H1 (cell line): ENCODE results near the gene CLCN3. TPM values are rescaled to one million over a fixed set of nuclear protein-coding genes. Genes with fewer than 3 reads are reported as not detected.

Experiments used
- CTCF ChIA-PET: fragments of 300-600 bp; sonication (Branson Sonifier 250); formaldehyde crosslinking; loops from one replicate; lab custom pipeline; 2021; ENCODE audit not compliant: partially characterized antibody; lab: Charles Lee
- POLR2A ChIA-PET: fragments of 300-600 bp; sonication (Branson Sonifier 250); formaldehyde crosslinking; loops from one replicate; lab custom pipeline; 2021; ENCODE audit warnings: inconsistent platforms; ENCODE audit not compliant: partially characterized antibody; lab: Charles Lee
- DNase-seq, 2 experiments: peaks; one replicate each; pipeline versions ENCODE4 v3.0.0 to v3.0.0-alpha.2; 2010 to 2022; ENCODE audit warnings: low spot score in 2 of 2, low read depth in 1 of 2, mixed read lengths in 1 of 2
- FAIRE-seq: peaks from 2 replicates; lab custom pipeline; 2011; peaks lifted over from hg19 to GRCh38; lab: Jason Lieb, UNC
- H2AFZ ChIP-seq: 2 replicates; pipeline ENCODE4 v1.8.1; 2012; ENCODE audit warnings: low read length, inconsistent platforms
- H2AK5ac ChIP-seq: 2 replicates; pipeline ENCODE4 v1.6.1; 2013; ENCODE audit warnings: low read depth, low read length
- H2BK120ac ChIP-seq: replicated peaks from 2 replicates; pipeline ENCODE3; 2013; ENCODE audit warnings: low read depth, low read length, inconsistent platforms
- H2BK12ac ChIP-seq: 2 replicates; pipeline ENCODE4 v1.6.1; 2013; ENCODE audit warnings: low read depth, low read length
- H2BK15ac ChIP-seq: 2 replicates; pipeline ENCODE4 v1.6.1; 2013; ENCODE audit warnings: low read length
- H2BK20ac ChIP-seq: 2 replicates; pipeline ENCODE4 v1.6.1; 2013; ENCODE audit warnings: low read length
- H2BK5ac ChIP-seq: 2 replicates; pipeline ENCODE4 v1.6.1; 2013; ENCODE audit warnings: low read depth, low read length
- H3K14ac ChIP-seq: 2 replicates; pipeline ENCODE4 v1.6.1; 2013; ENCODE audit warnings: inconsistent platforms; ENCODE audit not compliant: insufficient read length
- H3K18ac ChIP-seq: 2 replicates; pipeline ENCODE4 v1.6.1; 2013; ENCODE audit warnings: low read length; ENCODE audit errors: extremely low read depth
- H3K23ac ChIP-seq: 2 replicates; pipeline ENCODE4 v1.6.1; 2013; ENCODE audit warnings: inconsistent platforms; ENCODE audit not compliant: insufficient read length
- H3K23me2 ChIP-seq: 2 replicates; pipeline ENCODE4 v1.6.1; 2013; ENCODE audit warnings: low read depth, low read length
- H3K27ac ChIP-seq: 2 replicates; pipeline ENCODE4 v1.6.1; 2011; ENCODE audit warnings: low read depth, low read length, inconsistent platforms
- H3K27me3 ChIP-seq, 4 experiments: replicated peaks in 1 of 4; 1 replicate in 1 of 4; 2 replicates in 3 of 4; pipeline versions ENCODE4 v1.6.1 to v1.8.1; 2011 to 2013; ENCODE audit warnings: low read length in 3 of 4, mild to moderate bottlenecking in 3 of 4, inconsistent platforms in 2 of 4, mixed read lengths in 2 of 4, moderate library complexity in 1 of 4; ENCODE audit not compliant: control insufficient read depth in 3 of 4, insufficient read depth in 3 of 4; ENCODE audit errors: extremely low read depth in 1 of 4
- H3K36me3 ChIP-seq, 4 experiments: 2 replicates each; pipeline versions ENCODE4 v1.6.1 to v1.8.1; 2011 to 2013; ENCODE audit warnings: mild to moderate bottlenecking in 4 of 4, low read length in 3 of 4, moderate library complexity in 2 of 4, control low read depth in 1 of 4, inconsistent platforms in 1 of 4; ENCODE audit not compliant: insufficient read depth in 4 of 4, control insufficient read depth in 2 of 4
- H3K4ac ChIP-seq: replicated peaks from 2 replicates; pipeline ENCODE3; 2013; ENCODE audit warnings: low read length, low read depth, mixed read lengths, inconsistent platforms; ENCODE audit not compliant: insufficient read length
- H3K4me1 ChIP-seq, 4 experiments: replicated peaks in 1 of 4; 1 replicate in 1 of 4; 2 replicates in 3 of 4; pipeline versions ENCODE4 v1.6.1 to v1.8.1; 2011 to 2013; ENCODE audit warnings: low read length in 3 of 4, inconsistent platforms in 2 of 4, mixed read lengths in 1 of 4; ENCODE audit not compliant: insufficient read depth in 4 of 4, control insufficient read depth in 3 of 4
- H3K4me2 ChIP-seq, 2 experiments: 2 replicates each; pipeline versions ENCODE4 v1.6.1 to v1.8.1; 2011 to 2013; ENCODE audit warnings: low read depth in 2 of 2, low read length in 2 of 2, control low read depth in 1 of 2, inconsistent platforms in 1 of 2, mild to moderate bottlenecking in 1 of 2; ENCODE audit not compliant: insufficient read depth in 1 of 2
- H3K4me3 ChIP-seq, 4 experiments: fragments of 200-600, 300-600 bp in 1 of 4; sonication (generic), shearing (Covaris generic), sonication (Bioruptor Twin) in 1 of 4; 2 replicates each; pipeline versions ENCODE4 v1.5.1 to v1.8.1; 2011 to 2016; ENCODE audit warnings: low read length in 4 of 4, low read depth in 3 of 4, control low read depth in 2 of 4, inconsistent platforms in 2 of 4, mild to moderate bottlenecking in 2 of 4, mixed read lengths in 1 of 4, moderate library complexity in 1 of 4; ENCODE audit not compliant: insufficient read depth in 2 of 4; ENCODE audit errors: extremely low read depth in 1 of 4
- H3K56ac ChIP-seq: replicated peaks from 2 replicates; pipeline ENCODE3; 2013; ENCODE audit warnings: low read depth, mild to moderate bottlenecking, mixed read lengths, low read length, inconsistent platforms; ENCODE audit not compliant: insufficient read length
- H3K79me1 ChIP-seq: 2 replicates; pipeline ENCODE4 v1.6.1; 2013; ENCODE audit warnings: low read depth, low read length, control low read depth
- H3K79me2 ChIP-seq, 2 experiments: 2 replicates each; pipeline versions ENCODE4 v1.6.1 to v1.8.1; 2012 to 2013; ENCODE audit warnings: low read length in 2 of 2, mild to moderate bottlenecking in 2 of 2, inconsistent platforms in 1 of 2; ENCODE audit not compliant: insufficient read depth in 2 of 2, control insufficient read depth in 1 of 2
- H3K9ac ChIP-seq, 4 experiments: replicated peaks in 1 of 4; 1 replicate in 1 of 4; 2 replicates in 3 of 4; pipeline versions ENCODE4 v1.6.1 to v1.8.1; 2011 to 2013; ENCODE audit warnings: low read depth in 3 of 4, low read length in 3 of 4, control low read depth in 2 of 4, mild to moderate bottlenecking in 2 of 4, moderate library complexity in 2 of 4, inconsistent platforms in 1 of 4; ENCODE audit errors: extremely low read depth in 1 of 4
- H3K9me3 ChIP-seq, 2 experiments: 2 replicates each; pipeline versions ENCODE4 v1.6.1 to v1.8.1; 2012 to 2013; ENCODE audit warnings: mild to moderate bottlenecking in 2 of 2, moderate library complexity in 2 of 2, control low read depth in 1 of 2, inconsistent platforms in 1 of 2, low read depth in 1 of 2, low read length in 1 of 2, mixed read lengths in 1 of 2; ENCODE audit not compliant: insufficient read depth in 2 of 2
- H4K20me1 ChIP-seq, 2 experiments: replicated peaks in 1 of 2; 2 replicates each; pipeline versions ENCODE3 to v1.8.1; 2011 to 2013; ENCODE audit warnings: inconsistent platforms in 2 of 2, low read length in 2 of 2, mild to moderate bottlenecking in 1 of 2; ENCODE audit not compliant: insufficient read depth in 2 of 2, control insufficient read depth in 1 of 2
- H4K5ac ChIP-seq: 2 replicates; pipeline ENCODE4 v1.6.1; 2013; ENCODE audit warnings: low read length, low read depth, mixed read lengths, inconsistent platforms; ENCODE audit not compliant: insufficient read length
- H4K8ac ChIP-seq: 2 replicates; pipeline ENCODE4 v1.8.0; 2013; ENCODE audit warnings: mild to moderate bottlenecking, moderate library complexity, low read length, inconsistent platforms; ENCODE audit not compliant: insufficient read depth; ENCODE audit errors: extremely low read depth
- H4K91ac ChIP-seq: replicated peaks from 2 replicates; pipeline ENCODE3; 2013; ENCODE audit warnings: low read length, mixed read lengths, inconsistent platforms; ENCODE audit not compliant: insufficient read length
- BACH1 ChIP-seq: IDR thresholded peaks from 2 replicates; pipeline ENCODE4 v1.6.1; 2012; ENCODE audit warnings: low read length, improper control_type of control experiment
- ZNF274 ChIP-seq: IDR thresholded peaks from 2 replicates; pipeline ENCODE4 v1.7.0; 2012; ENCODE audit warnings: low read length, borderline replicate concordance; ENCODE audit errors: extremely low read depth
- WGBS, 2 experiments: shearing (Covaris generic) in 1 of 2; methylation state at CpG; one replicate each; pipeline versions ENCODE4 v1.1.6 to v1.1.7; 2013 to 2015; ENCODE audit warnings: low lambda C conversion rate in 2 of 2, mixed read lengths in 2 of 2, inconsistent platforms in 1 of 2, low coverage in 1 of 2, missing lambda C conversion rate in 1 of 2; ENCODE audit not compliant: insufficient replicate concordance in 2 of 2, insufficient coverage in 1 of 2, insufficient read length in 1 of 2; ENCODE audit errors: extremely low coverage in 1 of 2, missing lambda C conversion rate in 1 of 2; 5-methylcytosine and 5-hydroxymethylcytosine counted together
- polyA plus RNA-seq, 7 experiments: library from polyadenylated mRNA; depleted of rRNA in 3 of 7; stranded (reverse) in 5 of 7; unstranded in 2 of 7; fragments of >200 nt in 5 of 7; fragments of 200-250 nt in 2 of 7; gene quantifications; 1 replicate in 5 of 7; 2 replicates in 1 of 7; 4 replicates in 1 of 7; pipeline versions ENCODE4 v1.2.1 to v1.2.3, GENCODE V29; 2011 to 2013; ENCODE audit warnings: missing spikeins in 2 of 7, mixed read lengths in 2 of 7
- total RNA-seq: library from RNA; stranded (reverse); fragmentation: NEBNext Ultra II Directional; extraction: Animal tissue kit (Norgen Biotek cat#: 25700); gene quantifications from 2 replicates; pipeline ENCODE4 v1.2.1, GENCODE V29; 2021

The CLCN3 gene
- total and polyA plus RNA-seq, 2 of the 8 experiments (the other 6 are each of a cell fraction or from before 2014, with no cell fraction given): 8.8 to 32.8 TPM

- Histone ChIP-seq H3K9me3 (no peaks in the 10 kb centered on the region), H2BK12ac (no peak overlapping the region), H3K4me3 (no peak overlapping the region), H3K27ac (no peak overlapping the region), H2BK5ac (no peak overlapping the region), H3K9ac (no peak overlapping the region), H4K20me1 (no peaks in the 10 kb centered on the region), H3K4me2 (no peak overlapping the region), H3K4ac (no peak overlapping the region), H2BK15ac (no peak overlapping the region), H3K56ac (no peak overlapping the region), H3K36me3 (no peaks in the 10 kb centered on the region), H4K5ac (no peak overlapping the region), H3K23ac (no peak overlapping the region), H3K79me2 (no peaks in the 10 kb centered on the region), H3K27me3 (no peaks in the 10 kb centered on the region), H2AFZ (no peak overlapping the region), H2AK5ac (no peak overlapping the region), H4K91ac (no peak overlapping the region), H3K14ac (no peak overlapping the region), H3K23me2 (no peaks in the 10 kb centered on the region), H3K4me1 (no peaks in the 10 kb centered on the region), H4K8ac (no peak overlapping the region), H2BK20ac (no peak overlapping the region), H2BK120ac (no peak overlapping the region), H3K18ac (no peak overlapping the region), H3K79me1 (no peaks in the 10 kb centered on the region)
- FAIRE-seq (no peak), DNase-seq (no peak)
- whole genome bisulfite sequencing, 2 experiments: 96% methylated on average over 3 of the region's 3 CpGs; no CpG with 5 or more reads in 1 of the 2 experiments
- ChIA-PET POLR2A (no interaction called here), CTCF (interaction anchor here (1.1 to 2.3 kb wide), 2 partner anchors 154 to 173 kb away, joined by 3 to 9 read pairs; partner anchors contain the start of gene NEK1)
- TF ChIP-seq BACH1 (no peak), ZNF274 (no peak)
These were observed 146.4 kb downstream of the CLCN3 start for GRCh38 chr4:169766741-169767140.
